GM23338 (cell line): ENCODE data around the gene SLC32A1.

ENCODE experiments used
- CTCF ChIP-seq, 2 experiments: fragments of 200-600 bp in 1 of 2; sonication (generic) in 1 of 2; conservative IDR thresholded peaks; 2 replicates each; pipeline versions ENCODE4 v1.5.1 to v1.6.1; 2016 to 2017; ENCODE audit warnings: antibody characterized with exemption in 2 of 2, low read depth in 2 of 2, mild to moderate bottlenecking in 2 of 2, moderate library complexity in 1 of 2
- EZH2 ChIP-seq: fragments of 200-600 bp; sonication (generic); IDR thresholded peaks from one replicate; pipeline ENCODE4 v1.8.0; 2017; ENCODE audit warnings: antibody characterized with exemption, mild to moderate bottlenecking, low read depth; ENCODE audit not compliant: unreplicated experiment
- POLR2AphosphoS5 ChIP-seq: IDR thresholded peaks from 2 replicates; pipeline ENCODE4 v1.6.1; 2016; ENCODE audit warnings: antibody characterized with exemption, low read depth
- REST ChIP-seq: IDR thresholded peaks from one replicate; pipeline ENCODE4 v1.6.1; 2018; ENCODE audit warnings: antibody characterized with exemption; ENCODE audit not compliant: unreplicated experiment
- TF ChIP-seq, protein P1 (sequence below): IDR thresholded peaks from 2 replicates; pipeline ENCODE4 v1.6.1; 2016; ENCODE audit warnings: antibody characterized with exemption

DNA sequence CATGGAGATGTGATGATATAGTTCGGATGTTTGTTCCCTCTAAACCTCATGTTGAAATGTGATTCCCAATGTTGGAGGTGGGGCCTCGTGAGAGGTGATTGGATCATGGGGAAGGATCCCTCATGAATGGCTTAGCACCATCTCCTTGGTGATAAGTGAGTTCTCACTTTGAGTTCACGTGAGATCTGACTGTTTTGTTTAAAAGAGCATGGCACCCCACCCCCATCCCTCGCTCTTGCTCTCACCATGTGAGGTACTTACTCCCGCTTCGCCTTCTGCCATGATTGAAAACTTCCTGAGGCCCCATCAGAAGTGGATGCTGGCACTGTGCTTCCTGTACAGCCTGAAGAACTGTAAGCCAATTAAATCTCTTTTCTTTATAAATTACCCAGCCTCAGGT, 10.9 kb downstream of the SLC32A1 start:
- TF ChIP-seq POLR2AphosphoS5 (no peak), CTCF (conservative IDR thresholded peaks at IDR 0.05; ENCODE audit: low read depth in 2 of 2) (no peak), REST (no peak), EZH2 (no peak)
- TF ChIP-seq, protein P1, sequence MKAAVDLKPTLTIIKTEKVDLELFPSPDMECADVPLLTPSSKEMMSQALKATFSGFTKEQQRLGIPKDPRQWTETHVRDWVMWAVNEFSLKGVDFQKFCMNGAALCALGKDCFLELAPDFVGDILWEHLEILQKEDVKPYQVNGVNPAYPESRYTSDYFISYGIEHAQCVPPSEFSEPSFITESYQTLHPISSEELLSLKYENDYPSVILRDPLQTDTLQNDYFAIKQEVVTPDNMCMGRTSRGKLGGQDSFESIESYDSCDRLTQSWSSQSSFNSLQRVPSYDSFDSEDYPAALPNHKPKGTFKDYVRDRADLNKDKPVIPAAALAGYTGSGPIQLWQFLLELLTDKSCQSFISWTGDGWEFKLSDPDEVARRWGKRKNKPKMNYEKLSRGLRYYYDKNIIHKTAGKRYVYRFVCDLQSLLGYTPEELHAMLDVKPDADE = no peak
